A549 (cell line): ENCODE results near the gene IDE. TPM values are rescaled to one million over a fixed set of nuclear protein-coding genes. Genes with fewer than 3 reads are reported as not detected.

Experiments
- ATAC-seq, 2 experiments: fragments of 200-7000 bp in 1 of 2; fragments of >200 bp in 1 of 2; cut with Nextera tagmentation in 1 of 2; cut with Tn5 transposase in 1 of 2; 3 replicates each; pipeline versions ENCODE4 v1.8.0 to v1.9.1; 2018 to 2020; ENCODE audit warnings: mild to moderate bottlenecking in 1 of 2, moderate library complexity in 1 of 2
- CTCF ChIA-PET: fragments of 300-600 bp; sonication (Branson Sonifier 250); formaldehyde crosslinking; extraction: SDS; loops from one replicate; lab custom pipeline; 2021; ENCODE audit warnings: antibody characterized with exemption, inconsistent platforms; lab: Yijun Ruan, JAX
- POLR2A ChIA-PET: fragments of 350-600 bp; formaldehyde crosslinking; extraction: SDS; loops from one replicate; lab custom pipeline; 2021; ENCODE audit warnings: antibody characterized with exemption, inconsistent platforms; lab: Yijun Ruan, JAX
- DNase-seq, 2 experiments: peaks; one replicate each; pipeline versions ENCODE4 v3.0.0 to v3.0.0-alpha.2; 2011 to 2016; ENCODE audit warnings: low read depth in 1 of 2, low spot score in 1 of 2
- FAIRE-seq: peaks from 2 replicates; lab custom pipeline; 2011; peaks lifted over from hg19 to GRCh38; lab: Jason Lieb, UNC
- H3K27ac ChIP-seq, 2 experiments: fragments of >200 bp; sonication (Bioruptor Twin); formaldehyde crosslinking; 3 replicates each; pipeline ENCODE4 v1.5.1; 2016 to 2017
- H3K4me1 ChIP-seq: fragments of >200 bp; sonication (Bioruptor Twin); formaldehyde crosslinking; 3 replicates; pipeline ENCODE4 v1.6.1; 2016
- H3K4me2 ChIP-seq: fragments of >200 bp; sonication (Bioruptor Twin); formaldehyde crosslinking; 3 replicates; pipeline ENCODE4 v1.6.1; 2016
- H3K4me3 ChIP-seq: fragments of >200 bp; sonication (Bioruptor Twin); formaldehyde crosslinking; 3 replicates; pipeline ENCODE4 v1.5.1; 2016
- H3K9me3 ChIP-seq: fragments of >200 bp; sonication (Bioruptor Twin); formaldehyde crosslinking; 3 replicates; pipeline ENCODE4 v1.6.1; 2016
- CBX2 ChIP-seq: fragments of 200-600 bp; sonication (generic); IDR thresholded peaks from 2 replicates; pipeline ENCODE4 v1.6.1; 2016; ENCODE audit warnings: low read depth, mild to moderate bottlenecking, borderline replicate concordance
- CBX8 ChIP-seq: fragments of 200-600 bp; sonication (generic); IDR thresholded peaks from 2 replicates; pipeline ENCODE4 v1.6.1; 2016
- CEBPB ChIP-seq, 2 experiments: fragments of >200 bp in 1 of 2; sonication (Bioruptor Twin) in 1 of 2; formaldehyde crosslinking in 1 of 2; IDR thresholded peaks; 2 replicates each; pipeline ENCODE4 v1.6.1; 2012 to 2016
- CHD2 ChIP-seq: fragments of 150-350 bp; IDR thresholded peaks from 2 replicates; pipeline ENCODE4 v1.6.1; 2014; ENCODE audit warnings: low read length; ENCODE audit not compliant: partially characterized antibody
- FOSL2 ChIP-seq, 2 experiments: fragments of 450-650 bp in 1 of 2; fragments of >200 bp in 1 of 2; sonication (Bioruptor Twin) in 1 of 2; formaldehyde crosslinking; IDR thresholded peaks; 2 replicates each; pipeline versions ENCODE4 v1.5.0 to v1.6.1; 2016 to 2020; ENCODE audit warnings: mild to moderate bottlenecking in 1 of 2, moderate library complexity in 1 of 2
- GATA3 ChIP-seq: IDR thresholded peaks from 2 replicates; pipeline ENCODE4 v1.6.1; 2012; ENCODE audit warnings: borderline replicate concordance
- HOXA7 ChIP-seq: fragments of 250-450 bp; sonication (Bioruptor Pico); IDR thresholded peaks from 2 replicates; pipeline ENCODE4 v1.5.0; 2020; ENCODE audit warnings: mild to moderate bottlenecking, moderate library complexity
- HOXB5 ChIP-seq: fragments of 250-450 bp; sonication (Bioruptor Pico); IDR thresholded peaks from 2 replicates; pipeline ENCODE4 v1.5.0; 2020; ENCODE audit warnings: mild to moderate bottlenecking, moderate library complexity
- JUNB ChIP-seq: fragments of >200 bp; sonication (Bioruptor Twin); formaldehyde crosslinking; IDR thresholded peaks from 2 replicates; pipeline ENCODE4 v1.6.1; 2016
- MAZ ChIP-seq: fragments of 150-350 bp; IDR thresholded peaks from 2 replicates; pipeline ENCODE4 v1.6.1; 2014; ENCODE audit warnings: antibody characterized with exemption, low read depth, low read length, borderline replicate concordance
- MYC ChIP-seq: IDR thresholded peaks from 2 replicates; pipeline ENCODE4 v1.6.1; 2012; ENCODE audit warnings: mild to moderate bottlenecking, inconsistent platforms, low read length, improper control_type of control experiment, borderline replicate concordance
- NFE2L2 ChIP-seq: fragments of 150-350 bp; conservative IDR thresholded peaks from 2 replicates; pipeline ENCODE4 v1.6.1; 2014; ENCODE audit warnings: low read length
- POLR2A ChIP-seq: IDR thresholded peaks from 2 replicates; pipeline ENCODE4 v1.6.1; 2012; ENCODE audit warnings: mild to moderate bottlenecking, low read length
- RCOR1 ChIP-seq: fragments of 150-350 bp; IDR thresholded peaks from 2 replicates; pipeline ENCODE4 v1.6.1; 2014; ENCODE audit warnings: antibody characterized with exemption, low read length, low read depth
- RFX5 ChIP-seq: fragments of 450-650 bp; IDR thresholded peaks from 2 replicates; pipeline ENCODE4 v1.7.1; 2014; ENCODE audit warnings: antibody characterized with exemption, mild to moderate bottlenecking, moderate library complexity
- RNF2 ChIP-seq: fragments of 200-600 bp; sonication (generic); IDR thresholded peaks from 2 replicates; pipeline ENCODE4 v1.6.1; 2016; ENCODE audit warnings: low read depth, mild to moderate bottlenecking, antibody characterized with exemption, moderate library complexity, borderline replicate concordance
- SMC3 ChIP-seq: fragments of >200 bp; sonication (Bioruptor Twin); formaldehyde crosslinking; IDR thresholded peaks from 3 replicates; pipeline ENCODE4 v1.6.1; 2018; ENCODE audit warnings: inconsistent platforms
- ZC3H11A ChIP-seq: fragments of 450-650 bp; IDR thresholded peaks from 2 replicates; pipeline ENCODE4 v1.6.1; 2014; ENCODE audit warnings: antibody characterized with exemption, mild to moderate bottlenecking
- ZFP36 ChIP-seq: fragments of 450-650 bp; IDR thresholded peaks from 2 replicates; pipeline ENCODE4 v1.6.1; 2014; ENCODE audit warnings: borderline replicate concordance; ENCODE audit not compliant: partially characterized antibody
- WGBS: methylation state at CpG from one replicate; pipeline ENCODE4 v1.1.6; 2017; ENCODE audit errors: missing lambda C conversion rate; 5-methylcytosine and 5-hydroxymethylcytosine counted together
- polyA plus RNA-seq, 4 experiments: library from polyadenylated mRNA; depleted of rRNA in 3 of 4; stranded (reverse); fragments of >200 nt; fragmentation: RNase III in 1 of 4; extraction: RNeasy Plus Mini Kit Qiagen cat#74134 plus additional on column Dnase treatment in 1 of 4; gene quantifications; 2 replicates in 3 of 4; 3 replicates in 1 of 4; pipeline ENCODE4 v1.2.3, GENCODE V29; 2011 to 2017
- TF ChIP-seq, protein P1 (sequence below): fragments of >200 bp; sonication (Bioruptor Twin); formaldehyde crosslinking; IDR thresholded peaks from 2 replicates; pipeline ENCODE4 v1.6.1; 2016
- TF ChIP-seq, protein P2 (sequence below): fragments of 250-450 bp; sonication (Bioruptor Pico); IDR thresholded peaks from 2 replicates; pipeline ENCODE4 v1.5.0; 2020; ENCODE audit warnings: low read depth, mild to moderate bottlenecking, moderate library complexity
- TF ChIP-seq, protein P3 (sequence below): fragments of >200 bp; sonication (Bioruptor Twin); formaldehyde crosslinking; IDR thresholded peaks from 3 replicates; pipeline ENCODE4 v1.6.1; 2016
- TF ChIP-seq, protein P4 (sequence below): fragments of 200-600 bp; sonication (generic); IDR thresholded peaks from 2 replicates; pipeline ENCODE4 v1.6.1; 2016; ENCODE audit warnings: antibody characterized with exemption, mild to moderate bottlenecking, moderate library complexity
- TF ChIP-seq, protein P5 (sequence below): fragments of 150-350 bp; IDR thresholded peaks from 2 replicates; pipeline ENCODE4 v1.6.1; 2014; ENCODE audit warnings: low read depth, mild to moderate bottlenecking, low read length

Gene IDE
- polyA plus RNA-seq, 2 of the 4 experiments (the other 2 are of a cell fraction), result 25.1 to 61.1 TPM

DNA sequence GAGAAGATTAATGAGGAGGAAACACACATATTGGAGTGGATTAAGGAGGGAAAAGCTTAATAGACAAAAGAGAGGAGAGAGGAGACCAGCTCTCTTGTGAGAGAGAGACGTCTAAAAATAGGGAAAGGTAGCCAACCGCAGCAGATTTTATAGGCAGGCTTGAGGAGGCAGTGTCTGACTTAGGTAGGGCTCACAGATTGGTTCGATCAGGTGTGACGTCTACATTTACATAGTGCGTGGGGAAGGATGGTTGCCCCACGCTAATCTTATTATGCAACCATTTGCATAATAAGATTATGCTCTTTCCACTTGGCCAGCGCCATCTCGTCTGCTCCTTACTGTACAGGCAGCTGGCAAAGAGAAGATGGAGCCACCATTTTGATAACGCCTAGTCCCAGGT is 160.9 kb downstream of the IDE start:
- Histone ChIP-seq H3K4me1 (no peaks in the 10 kb centered on the region), H3K4me2 (no peak overlapping the region), H3K4me3 (no peak overlapping the region), H3K9me3 (no peaks in the 10 kb centered on the region), H3K27ac (no peak overlapping the region)
- DNase-seq (no peak), ATAC-seq (no peak), FAIRE-seq (no peak)
- POLR2A ChIA-PET, result no interaction called here
- 68% methylated on average over 9 of the region's 9 CpGs for WGBS
- TF ChIP-seq HOXB5 (CRISPR knock-in tag), result no peak
- TF ChIP-seq MAZ, result no peak
- TF ChIP-seq, protein P1, sequence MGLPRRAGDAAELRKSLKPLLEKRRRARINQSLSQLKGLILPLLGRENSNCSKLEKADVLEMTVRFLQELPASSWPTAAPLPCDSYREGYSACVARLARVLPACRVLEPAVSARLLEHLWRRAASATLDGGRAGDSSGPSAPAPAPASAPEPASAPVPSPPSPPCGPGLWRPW, result no peak
- TF ChIP-seq RNF2, result no peak
- TF ChIP-seq GATA3, result no peak
- no peak for TF ChIP-seq HOXA7
- no peak for TF ChIP-seq FOSL2 (IDR thresholded peaks at IDR 0.05)
- no peak for TF ChIP-seq FOSL2 (CRISPR knock-in tag; IDR thresholded peaks at IDR 0.05)
- TF ChIP-seq, protein P2, sequence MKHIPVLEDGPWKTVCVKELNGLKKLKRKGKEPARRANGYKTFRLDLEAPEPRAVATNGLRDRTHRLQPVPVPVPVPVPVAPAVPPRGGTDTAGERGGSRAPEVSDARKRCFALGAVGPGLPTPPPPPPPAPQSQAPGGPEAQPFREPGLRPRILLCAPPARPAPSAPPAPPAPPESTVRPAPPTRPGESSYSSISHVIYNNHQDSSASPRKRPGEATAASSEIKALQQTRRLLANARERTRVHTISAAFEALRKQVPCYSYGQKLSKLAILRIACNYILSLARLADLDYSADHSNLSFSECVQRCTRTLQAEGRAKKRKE (CRISPR knock-in tag), result no peak
- no peak for TF ChIP-seq CBX2
- TF ChIP-seq MYC, result no peak
- TF ChIP-seq RFX5, result no peak
- TF ChIP-seq, protein P3, sequence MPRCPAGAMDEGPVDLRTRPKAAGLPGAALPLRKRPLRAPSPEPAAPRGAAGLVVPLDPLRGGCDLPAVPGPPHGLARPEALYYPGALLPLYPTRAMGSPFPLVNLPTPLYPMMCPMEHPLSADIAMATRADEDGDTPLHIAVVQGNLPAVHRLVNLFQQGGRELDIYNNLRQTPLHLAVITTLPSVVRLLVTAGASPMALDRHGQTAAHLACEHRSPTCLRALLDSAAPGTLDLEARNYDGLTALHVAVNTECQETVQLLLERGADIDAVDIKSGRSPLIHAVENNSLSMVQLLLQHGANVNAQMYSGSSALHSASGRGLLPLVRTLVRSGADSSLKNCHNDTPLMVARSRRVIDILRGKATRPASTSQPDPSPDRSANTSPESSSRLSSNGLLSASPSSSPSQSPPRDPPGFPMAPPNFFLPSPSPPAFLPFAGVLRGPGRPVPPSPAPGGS, result no peak
- TF ChIP-seq, protein P4, sequence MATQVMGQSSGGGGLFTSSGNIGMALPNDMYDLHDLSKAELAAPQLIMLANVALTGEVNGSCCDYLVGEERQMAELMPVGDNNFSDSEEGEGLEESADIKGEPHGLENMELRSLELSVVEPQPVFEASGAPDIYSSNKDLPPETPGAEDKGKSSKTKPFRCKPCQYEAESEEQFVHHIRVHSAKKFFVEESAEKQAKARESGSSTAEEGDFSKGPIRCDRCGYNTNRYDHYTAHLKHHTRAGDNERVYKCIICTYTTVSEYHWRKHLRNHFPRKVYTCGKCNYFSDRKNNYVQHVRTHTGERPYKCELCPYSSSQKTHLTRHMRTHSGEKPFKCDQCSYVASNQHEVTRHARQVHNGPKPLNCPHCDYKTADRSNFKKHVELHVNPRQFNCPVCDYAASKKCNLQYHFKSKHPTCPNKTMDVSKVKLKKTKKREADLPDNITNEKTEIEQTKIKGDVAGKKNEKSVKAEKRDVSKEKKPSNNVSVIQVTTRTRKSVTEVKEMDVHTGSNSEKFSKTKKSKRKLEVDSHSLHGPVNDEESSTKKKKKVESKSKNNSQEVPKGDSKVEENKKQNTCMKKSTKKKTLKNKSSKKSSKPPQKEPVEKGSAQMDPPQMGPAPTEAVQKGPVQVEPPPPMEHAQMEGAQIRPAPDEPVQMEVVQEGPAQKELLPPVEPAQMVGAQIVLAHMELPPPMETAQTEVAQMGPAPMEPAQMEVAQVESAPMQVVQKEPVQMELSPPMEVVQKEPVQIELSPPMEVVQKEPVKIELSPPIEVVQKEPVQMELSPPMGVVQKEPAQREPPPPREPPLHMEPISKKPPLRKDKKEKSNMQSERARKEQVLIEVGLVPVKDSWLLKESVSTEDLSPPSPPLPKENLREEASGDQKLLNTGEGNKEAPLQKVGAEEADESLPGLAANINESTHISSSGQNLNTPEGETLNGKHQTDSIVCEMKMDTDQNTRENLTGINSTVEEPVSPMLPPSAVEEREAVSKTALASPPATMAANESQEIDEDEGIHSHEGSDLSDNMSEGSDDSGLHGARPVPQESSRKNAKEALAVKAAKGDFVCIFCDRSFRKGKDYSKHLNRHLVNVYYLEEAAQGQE, result no peak
- TF ChIP-seq RCOR1, result no peak
- CTCF ChIA-PET, result interaction anchor here (0.9 to 1.0 kb wide), 2 partner anchors 8 to 53 kb away, joined by 3 to 4 read pairs; no protein-coding TSS in a partner anchor

DNA sequence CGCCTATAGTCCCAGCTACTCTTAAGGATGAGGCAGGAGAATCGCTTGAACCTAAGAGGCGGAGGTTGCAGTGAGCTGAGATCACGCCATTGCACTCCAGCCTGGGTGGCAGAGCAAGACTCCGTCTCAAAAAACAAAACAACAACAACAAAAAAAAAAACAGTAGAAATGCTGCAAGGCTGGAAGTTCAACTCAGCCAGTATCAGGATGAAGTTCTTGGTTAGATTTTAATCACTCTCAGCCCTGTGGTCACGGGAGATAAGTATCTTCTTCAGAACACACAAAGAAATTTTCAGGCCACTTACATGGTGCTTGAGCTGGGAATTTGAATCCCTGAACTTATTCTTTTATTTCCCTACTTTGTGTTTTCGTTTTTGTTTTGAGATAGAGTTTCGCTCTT is 162.5 kb downstream of the IDE start:
- Histone ChIP-seq H3K4me3 (no peak overlapping the region), H3K9me3 (no peaks in the 10 kb centered on the region), H3K27ac (no peak overlapping the region), H3K4me1 (no peaks in the 10 kb centered on the region), H3K4me2 (no peak overlapping the region)
- ChIA-PET CTCF (no interaction called here), POLR2A (no interaction called here)
- FAIRE-seq, result no peak
- DNase-seq, result no peak
- 63% methylated on average over 8 of the region's 8 CpGs for WGBS
- no peak for ATAC-seq
- TF ChIP-seq SMC3 (no peak), CBX2 (no peak), CEBPB (IDR thresholded peaks at IDR 0.05) (no peak), POLR2A (no peak), CHD2 (no peak), CBX8 (no peak), JUNB (no peak), ZC3H11A (no peak), ZFP36 (no peak), NFE2L2 (no peak)
- TF ChIP-seq, protein P3, result no peak
- TF ChIP-seq, protein P5, sequence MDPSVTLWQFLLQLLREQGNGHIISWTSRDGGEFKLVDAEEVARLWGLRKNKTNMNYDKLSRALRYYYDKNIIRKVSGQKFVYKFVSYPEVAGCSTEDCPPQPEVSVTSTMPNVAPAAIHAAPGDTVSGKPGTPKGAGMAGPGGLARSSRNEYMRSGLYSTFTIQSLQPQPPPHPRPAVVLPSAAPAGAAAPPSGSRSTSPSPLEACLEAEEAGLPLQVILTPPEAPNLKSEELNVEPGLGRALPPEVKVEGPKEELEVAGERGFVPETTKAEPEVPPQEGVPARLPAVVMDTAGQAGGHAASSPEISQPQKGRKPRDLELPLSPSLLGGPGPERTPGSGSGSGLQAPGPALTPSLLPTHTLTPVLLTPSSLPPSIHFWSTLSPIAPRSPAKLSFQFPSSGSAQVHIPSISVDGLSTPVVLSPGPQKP, result no peak
